WTC11 (cell line): Measurements from ENCODE around the gene PIK3R4. TPM values are rescaled to one million over a fixed set of nuclear protein-coding genes. Genes with fewer than 3 reads are reported as not detected.

Experiments
- ATAC-seq: fragments of 200-7000 bp; cut with Tn5 transposase; 2 replicates; pipeline ENCODE4 v1.10.0; 2021; ENCODE audit warnings: mild to moderate bottlenecking, moderate library complexity
- CTCF ChIA-PET: fragments of 300-600 bp; sonication (Branson Sonifier 250); formaldehyde crosslinking; loops from one replicate; lab custom pipeline; 2021; ENCODE audit warnings: antibody characterized with exemption; lab: Charles Lee
- POLR2A ChIA-PET: fragments of 350-600 bp; sonication (Branson Sonifier 250); formaldehyde crosslinking; loops from one replicate; lab custom pipeline; 2021; ENCODE audit warnings: antibody characterized with exemption; lab: Charles Lee
- DNase-seq: peaks from one replicate; pipeline ENCODE4 v3.0.0; 2021; ENCODE audit warnings: low spot score
- H3K27ac Mint-ChIP-seq: 2 replicates; pipeline ENCODE4 v1.8.0; 2021; ENCODE audit warnings: mixed read lengths
- H3K27me3 Mint-ChIP-seq: 2 replicates; pipeline ENCODE4 v1.8.0; 2021; ENCODE audit warnings: low read depth, mild to moderate bottlenecking, moderate library complexity, mixed read lengths
- H3K36me3 Mint-ChIP-seq: 2 replicates; pipeline ENCODE4 v1.8.0; 2021; ENCODE audit warnings: mixed read lengths
- H3K4me1 Mint-ChIP-seq: 2 replicates; pipeline ENCODE4 v1.8.0; 2022; ENCODE audit warnings: mixed read lengths
- H3K4me3 Mint-ChIP-seq: 2 replicates; pipeline ENCODE4 v1.8.0; 2021; ENCODE audit warnings: mild to moderate bottlenecking, moderate library complexity, mixed read lengths
- H3K9me3 Mint-ChIP-seq: 2 replicates; pipeline ENCODE4 v1.8.0; 2021; ENCODE audit warnings: mixed read lengths
- ATF1 ChIP-seq: sonication (generic); formaldehyde crosslinking; IDR thresholded peaks from 2 replicates; pipeline ENCODE4 v1.8.1; 2023; ENCODE audit warnings: mild to moderate bottlenecking, moderate library complexity, missing genetic modification reagents
- CTCF ChIP-seq: fragments of 200-600 bp; IDR thresholded peaks from 2 replicates; pipeline ENCODE4 v1.8.0; 2022; ENCODE audit warnings: antibody characterized with exemption
- E2F4 ChIP-seq: sonication (generic); formaldehyde crosslinking; IDR thresholded peaks from 2 replicates; pipeline ENCODE4 v1.8.1; 2022; ENCODE audit warnings: low read depth, mild to moderate bottlenecking, moderate library complexity, missing genetic modification reagents, borderline replicate concordance
- ETV6 ChIP-seq: sonication (generic); formaldehyde crosslinking; IDR thresholded peaks from 2 replicates; pipeline ENCODE4 v1.8.1; 2022; ENCODE audit warnings: mild to moderate bottlenecking, missing genetic modification reagents
- FOXP1 ChIP-seq: sonication (generic); formaldehyde crosslinking; IDR thresholded peaks from 2 replicates; pipeline ENCODE4 v1.8.0; 2022; ENCODE audit warnings: missing genetic modification reagents, mild to moderate bottlenecking, moderate library complexity, borderline replicate concordance
- FOXP4 ChIP-seq: sonication (generic); formaldehyde crosslinking; IDR thresholded peaks from 2 replicates; pipeline ENCODE4 v1.8.0; 2022; ENCODE audit warnings: mild to moderate bottlenecking, missing genetic modification reagents
- GRHL2 ChIP-seq: fragments of 250-450 bp; sonication (Bioruptor Pico); IDR thresholded peaks from 2 replicates; pipeline ENCODE4 v1.8.0; 2022; ENCODE audit warnings: mild to moderate bottlenecking, moderate library complexity; ENCODE audit not compliant: insufficient replicate concordance, severe bottlenecking
- IRF1 ChIP-seq: sonication (generic); formaldehyde crosslinking; IDR thresholded peaks from 2 replicates; pipeline ENCODE4 v1.8.0; 2023; ENCODE audit warnings: missing genetic modification reagents
- MAX ChIP-seq: sonication (generic); formaldehyde crosslinking; IDR thresholded peaks from 2 replicates; pipeline ENCODE4 v1.8.0; 2022; ENCODE audit warnings: mild to moderate bottlenecking, missing genetic modification reagents
- NR3C1 ChIP-seq: sonication (generic); formaldehyde crosslinking; conservative IDR thresholded peaks from 2 replicates; pipeline ENCODE4 v1.8.1; 2023; ENCODE audit warnings: low read depth, mild to moderate bottlenecking, missing genetic modification reagents
- RELA ChIP-seq: sonication (generic); formaldehyde crosslinking; IDR thresholded peaks from 2 replicates; pipeline ENCODE4 v1.8.1; 2022; ENCODE audit warnings: missing genetic modification reagents, mild to moderate bottlenecking, borderline replicate concordance
- RORB ChIP-seq: fragments of 250-450 bp; sonication (Bioruptor Pico); IDR thresholded peaks from 2 replicates; pipeline ENCODE4 v1.9.0; 2021; ENCODE audit warnings: mild to moderate bottlenecking
- SMAD4 ChIP-seq: sonication (generic); formaldehyde crosslinking; IDR thresholded peaks from 2 replicates; pipeline ENCODE4 v1.8.0; 2022; ENCODE audit warnings: mild to moderate bottlenecking, missing genetic modification reagents
- TEAD4 ChIP-seq: sonication (generic); formaldehyde crosslinking; IDR thresholded peaks from 2 replicates; pipeline ENCODE4 v1.8.0; 2022; ENCODE audit warnings: mild to moderate bottlenecking, missing genetic modification reagents
- USF1 ChIP-seq: sonication (generic); formaldehyde crosslinking; IDR thresholded peaks from 2 replicates; pipeline ENCODE4 v1.8.0; 2022; ENCODE audit warnings: mild to moderate bottlenecking, missing genetic modification reagents
- ZBTB21 ChIP-seq: sonication (generic); formaldehyde crosslinking; IDR thresholded peaks from 2 replicates; pipeline ENCODE4 v1.8.1; 2023; ENCODE audit warnings: mild to moderate bottlenecking, missing genetic modification reagents, borderline replicate concordance
- ZBTB43 ChIP-seq: sonication (generic); formaldehyde crosslinking; IDR thresholded peaks from 2 replicates; pipeline ENCODE4 v1.8.1; 2023; ENCODE audit warnings: mild to moderate bottlenecking, missing genetic modification reagents
- ZNF138 ChIP-seq: sonication (generic); formaldehyde crosslinking; conservative IDR thresholded peaks from 2 replicates; pipeline ENCODE4 v1.8.1; 2022; ENCODE audit warnings: mild to moderate bottlenecking, moderate library complexity, missing genetic modification reagents
- ZNF219 ChIP-seq: sonication (generic); formaldehyde crosslinking; IDR thresholded peaks from 2 replicates; pipeline ENCODE4 v1.8.0; 2023; ENCODE audit warnings: missing genetic modification reagents, mild to moderate bottlenecking, borderline replicate concordance
- ZNF281 ChIP-seq: sonication (generic); formaldehyde crosslinking; IDR thresholded peaks from 2 replicates; pipeline ENCODE4 v1.8.0; 2023; ENCODE audit warnings: mild to moderate bottlenecking, missing genetic modification reagents
- ZNF317 ChIP-seq: sonication (generic); formaldehyde crosslinking; IDR thresholded peaks from 2 replicates; pipeline ENCODE4 v1.8.1; 2023; ENCODE audit warnings: low read depth, mild to moderate bottlenecking, moderate library complexity, missing genetic modification reagents, borderline replicate concordance
- ZNF396 ChIP-seq: fragments of 250-450 bp; sonication (Bioruptor Pico); IDR thresholded peaks from 2 replicates; pipeline ENCODE4 v1.8.0; 2021; ENCODE audit warnings: mild to moderate bottlenecking, moderate library complexity, borderline replicate concordance
- ZNF416 ChIP-seq: fragments of 250-450 bp; sonication (Bioruptor Pico); IDR thresholded peaks from 2 replicates; pipeline ENCODE4 v1.9.0; 2021; ENCODE audit warnings: mild to moderate bottlenecking, inconsistent platforms
- ZNF671 ChIP-seq: fragments of 250-450 bp; sonication (Bioruptor Pico); IDR thresholded peaks from 2 replicates; pipeline ENCODE4 v1.8.0; 2021; ENCODE audit warnings: mild to moderate bottlenecking
- ZSCAN18 ChIP-seq: fragments of 250-450 bp; sonication (Bioruptor Pico); IDR thresholded peaks from 2 replicates; pipeline ENCODE4 v2.1.2; 2022; ENCODE audit warnings: mild to moderate bottlenecking, moderate library complexity
- total RNA-seq: library from RNA; stranded (reverse); gene quantifications from 3 replicates; pipeline ENCODE4 v1.2.3, GENCODE V29; 2021

PIK3R4 gene
- total RNA-seq, 1 experiment from 2014 or later = 41.5 TPM

- TF ChIP-seq FOXP4 (CRISPR knock-in tag) = no peak
- TF ChIP-seq SMAD4 (CRISPR knock-in tag) = no peak
- no peak for TF ChIP-seq USF1 (CRISPR knock-in tag)
- TF ChIP-seq CTCF = no peak
- no peak for TF ChIP-seq NR3C1 (CRISPR knock-in tag)
- no peak for TF ChIP-seq ZNF671 (CRISPR knock-in tag)
- no peak for TF ChIP-seq ZNF138 (CRISPR knock-in tag)
- TF ChIP-seq GRHL2 (CRISPR knock-in tag) = no peak
- TF ChIP-seq IRF1 (CRISPR knock-in tag) = no peak
- no peak for TF ChIP-seq ZBTB43 (CRISPR knock-in tag)
- no peak for TF ChIP-seq MAX (CRISPR knock-in tag)
- TF ChIP-seq ZBTB21 (CRISPR knock-in tag) = no peak
- TF ChIP-seq RORB (CRISPR knock-in tag) = no peak
- no peak for TF ChIP-seq E2F4 (CRISPR knock-in tag)
- no peak for TF ChIP-seq ATF1
Observed at GRCh38 chr3:130737622-130738021, 9.0 kb downstream of the PIK3R4 start (continued).

- DNase-seq (no peak), ATAC-seq (no peak)
- POLR2A ChIA-PET = no interaction called here
- Mint-ChIP-seq H3K4me1 (no peaks in the 10 kb centered on the region), H3K4me3 (no peak overlapping the region), H3K36me3 (peaks cover 20% of the 10 kb centered on the region), H3K27me3 (no peaks in the 10 kb centered on the region), H3K27ac (no peak overlapping the region), H3K9me3 (no peaks in the 10 kb centered on the region)
- CTCF ChIA-PET = no interaction called here
- no peak for TF ChIP-seq RELA
- no peak for TF ChIP-seq ZNF219 (CRISPR knock-in tag)
- TF ChIP-seq ZSCAN18 (CRISPR knock-in tag) = no peak
- TF ChIP-seq ZNF416 = no peak
- TF ChIP-seq ZNF396 (CRISPR knock-in tag) = no peak
- no peak for TF ChIP-seq TEAD4
- TF ChIP-seq ZNF317 = no peak
- TF ChIP-seq ETV6 (CRISPR knock-in tag) = no peak
- TF ChIP-seq ZNF281 (CRISPR knock-in tag) = no peak
- no peak for TF ChIP-seq FOXP1
Observed at GRCh38 chr3:130733236-130733875, 13.3 kb downstream of the PIK3R4 start.
